ENCODE results near the gene CD79B. TPM values are rescaled to one million over a fixed set of nuclear protein-coding genes. Genes with fewer than 3 reads are reported as not detected.

The CD79B gene
- total RNA-seq, 1 donor from 2014 or later: 4.8 TPM

DNA sequence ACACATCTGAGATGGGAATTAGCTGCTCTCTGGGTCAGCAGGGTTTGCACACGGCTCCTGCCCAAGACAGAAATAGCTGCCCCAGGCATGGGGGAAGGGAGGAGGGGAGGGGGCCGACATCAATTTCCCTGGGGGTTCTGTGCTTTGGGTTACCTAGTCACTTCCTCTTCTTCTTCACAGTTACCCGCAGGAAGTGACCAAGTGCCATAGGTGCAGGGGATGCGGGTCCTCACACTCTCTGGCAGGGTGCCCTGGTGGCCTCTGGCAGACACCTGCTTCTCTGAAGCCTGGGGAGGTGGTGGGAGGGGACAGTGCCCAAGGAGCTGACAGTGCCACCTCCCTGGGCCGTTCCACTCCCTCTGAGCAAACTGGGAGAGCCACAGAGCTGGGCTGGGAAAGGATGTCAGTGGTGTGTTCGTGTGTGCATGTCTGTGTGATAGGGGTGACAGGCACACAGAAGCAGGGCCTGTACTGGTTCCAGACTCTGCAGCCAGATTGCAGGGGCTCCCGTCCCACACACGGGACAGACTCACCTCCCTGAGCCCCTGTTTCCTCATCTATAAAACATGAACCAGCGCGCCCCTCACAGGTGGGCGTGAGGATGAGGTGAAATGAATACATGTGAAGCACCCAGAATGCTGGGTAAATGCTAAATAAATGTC lies 22.4 kb upstream of the CD79B start:
- peak; percentile 76 for DNase-seq (ENCODE audit: low read depth)

DNA sequence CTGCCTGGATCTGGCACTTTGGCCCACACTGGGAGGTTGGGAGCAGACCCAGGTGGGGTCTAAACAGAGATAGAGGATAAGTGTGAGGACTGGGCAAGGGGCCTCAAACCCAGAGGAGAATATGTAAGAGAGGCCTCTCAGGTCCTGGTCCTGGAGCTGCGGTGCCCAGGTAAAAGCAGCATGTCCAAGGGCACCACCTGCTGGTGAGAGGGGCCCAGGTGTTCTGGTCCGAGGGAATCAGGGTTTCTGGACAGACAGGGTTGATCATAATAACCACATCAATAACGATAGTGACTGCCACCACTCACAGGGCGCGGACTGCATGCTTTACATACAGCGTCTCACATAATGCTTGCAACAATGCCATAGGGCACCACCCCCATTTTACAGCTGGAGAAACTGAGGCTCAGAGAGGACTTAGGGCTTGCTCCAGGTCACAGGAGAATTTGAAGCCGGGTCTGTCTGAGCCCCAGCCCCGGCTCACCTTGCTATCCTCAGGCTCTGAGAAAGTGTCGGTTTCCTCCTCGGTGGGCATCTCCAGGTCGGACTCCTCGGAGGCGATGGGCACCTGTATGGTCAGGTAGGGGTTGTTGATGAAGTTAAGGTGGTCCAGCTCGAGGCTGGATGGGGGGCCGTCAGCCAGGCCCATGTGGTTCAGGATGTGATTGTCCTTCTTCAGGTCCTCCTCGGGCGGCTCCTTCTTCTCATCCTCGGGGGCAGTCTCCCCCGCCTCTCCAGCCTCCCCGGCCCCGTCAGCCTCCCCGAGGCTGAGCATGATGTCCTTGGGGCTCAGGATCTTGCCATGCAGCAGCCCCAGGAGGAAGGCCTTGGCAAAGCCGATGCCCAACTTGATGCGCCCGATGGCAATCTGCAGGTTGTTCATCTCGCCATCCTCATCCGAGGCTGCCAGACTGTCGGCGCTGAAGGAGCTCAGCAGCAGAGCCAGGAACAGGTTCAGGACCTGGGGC lies 19.1 kb upstream of the CD79B start:
- DNase-seq (ENCODE audit: low read depth): no peak

DNA sequence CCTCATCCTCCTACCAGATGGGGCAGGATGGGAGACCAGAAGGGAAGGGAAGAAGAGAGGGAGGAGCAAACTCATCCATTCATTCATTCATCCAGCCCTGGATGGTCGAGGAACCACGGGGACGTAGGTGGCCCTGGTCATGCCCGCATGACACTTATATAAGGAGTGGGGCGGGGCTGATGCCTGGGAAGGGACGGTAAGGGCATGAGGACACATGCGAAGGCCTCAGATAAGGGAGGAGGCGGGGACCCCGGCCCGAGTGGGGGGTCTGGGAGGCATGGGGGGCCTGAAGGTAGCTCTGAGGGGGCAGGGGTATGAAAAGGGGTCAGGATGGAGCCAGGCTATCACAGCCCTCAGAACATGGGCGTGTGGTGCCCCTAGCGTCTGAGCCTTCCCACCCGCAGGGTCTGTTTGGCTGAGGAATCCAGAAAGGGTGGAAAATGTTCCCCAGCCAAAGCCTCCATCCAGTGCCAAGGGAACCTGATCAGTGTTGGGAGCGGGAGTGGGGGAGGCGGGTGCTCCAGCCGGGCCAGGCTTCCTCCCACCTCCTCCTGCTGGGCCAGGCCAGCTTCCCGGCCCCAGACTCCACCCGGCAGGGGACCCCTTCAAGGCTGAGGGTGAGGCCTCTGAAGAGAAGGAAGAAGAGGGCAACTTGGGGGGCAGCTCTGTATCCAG lies 17.6 kb upstream of the CD79B start:
- peak; percentile 18 for DNase-seq (ENCODE audit: low read depth)

DNA sequence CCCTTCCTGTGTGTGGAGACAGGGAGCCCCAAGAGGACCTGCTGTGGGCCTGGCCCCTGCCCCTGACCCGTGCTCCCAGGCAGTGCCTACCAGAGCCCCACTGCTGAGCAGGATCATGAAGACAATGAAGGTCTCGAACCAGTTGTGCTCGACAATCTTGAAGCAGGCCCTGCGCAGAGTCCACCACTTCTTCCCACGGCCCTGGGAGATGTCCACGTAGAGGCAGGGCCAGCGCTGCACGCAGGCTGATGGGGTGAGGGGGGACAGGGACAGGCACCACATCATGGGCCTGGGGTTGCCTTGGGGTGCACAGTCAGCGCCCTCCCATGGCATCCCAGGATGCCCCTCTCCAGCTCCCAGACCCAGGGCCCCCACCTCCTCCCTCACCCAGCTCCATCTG lies 16.4 kb upstream of the CD79B start:
- DNase-seq (ENCODE audit: low read depth): no peak

DNA sequence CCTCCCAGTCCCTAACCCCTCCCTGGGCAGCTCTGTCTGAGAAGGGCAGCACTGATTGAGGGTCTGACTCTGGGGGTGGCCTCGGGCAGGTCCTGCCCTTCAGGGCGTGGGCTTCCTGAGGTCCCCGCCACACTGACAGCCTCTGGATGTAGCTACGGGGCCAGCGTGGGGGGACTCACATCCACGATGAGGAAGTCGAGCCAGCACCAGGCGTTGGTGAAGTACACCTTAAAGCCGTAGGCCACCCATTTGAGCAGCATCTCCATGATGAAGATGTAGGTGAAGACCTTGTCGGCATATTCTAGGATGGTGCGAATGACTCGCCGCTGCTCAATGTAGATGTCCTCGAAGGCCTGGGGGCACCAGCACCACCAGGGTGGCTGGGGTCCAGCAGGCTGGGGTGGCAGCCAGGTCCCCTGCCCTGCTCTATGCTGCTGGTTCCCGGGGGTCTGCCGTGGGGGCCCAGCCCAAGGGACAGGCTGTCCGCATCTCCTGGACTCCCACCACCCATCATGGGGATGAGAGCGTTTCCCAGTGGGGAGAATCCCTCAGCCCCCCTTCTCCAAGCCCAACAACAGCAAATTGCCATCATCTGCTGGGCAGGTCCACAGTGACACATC lies 15.7 kb upstream of the CD79B start:
- DNase-seq (ENCODE audit: low read depth): no peak

DNA sequence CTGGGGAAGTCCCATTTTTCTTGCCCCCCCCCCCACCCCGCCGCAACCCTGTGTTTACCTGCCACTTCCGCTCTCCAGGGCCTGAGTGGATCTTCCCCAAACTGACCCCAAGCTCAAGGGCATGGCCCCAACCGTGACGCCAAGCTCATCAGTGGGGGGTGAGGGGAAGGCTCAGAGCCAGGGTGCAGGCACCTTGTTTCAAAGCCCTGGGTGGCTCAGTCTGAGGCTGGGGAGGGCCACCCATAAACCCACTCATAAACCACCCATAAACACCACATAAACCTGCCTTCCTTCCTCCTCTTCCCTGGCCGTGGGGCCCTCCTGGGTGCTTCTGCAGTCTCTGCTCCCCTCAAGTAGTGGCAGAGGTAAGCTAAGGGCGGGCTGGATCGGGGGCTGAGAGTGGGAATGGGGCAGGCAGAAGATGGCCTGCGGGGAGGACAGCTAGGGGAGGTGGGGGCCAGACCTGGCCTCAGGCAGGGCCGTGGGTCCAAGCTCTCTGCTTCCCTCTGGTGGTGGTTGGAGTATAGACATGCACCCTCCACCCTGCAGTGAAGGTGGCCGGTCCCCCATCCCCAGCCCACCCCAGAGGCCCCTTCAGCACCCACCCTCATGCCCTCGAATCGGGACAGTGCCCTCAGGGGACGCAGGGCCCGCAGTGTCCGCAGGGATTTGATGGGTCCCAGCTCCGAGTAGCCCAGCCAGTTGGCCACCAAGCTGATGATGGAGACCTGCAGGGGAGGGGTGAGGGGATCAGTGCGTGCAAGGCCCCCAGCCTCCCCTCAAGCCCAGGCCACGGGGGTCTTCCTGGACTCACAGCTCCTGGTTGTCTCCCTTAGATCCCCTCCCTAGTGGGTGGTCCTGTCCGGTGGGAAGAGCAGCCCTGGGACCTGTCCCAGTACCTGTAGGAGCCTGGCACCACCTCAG lies 14.6 kb upstream of the CD79B start:
- peak; percentile 43 for DNase-seq (ENCODE audit: low read depth)

DNA sequence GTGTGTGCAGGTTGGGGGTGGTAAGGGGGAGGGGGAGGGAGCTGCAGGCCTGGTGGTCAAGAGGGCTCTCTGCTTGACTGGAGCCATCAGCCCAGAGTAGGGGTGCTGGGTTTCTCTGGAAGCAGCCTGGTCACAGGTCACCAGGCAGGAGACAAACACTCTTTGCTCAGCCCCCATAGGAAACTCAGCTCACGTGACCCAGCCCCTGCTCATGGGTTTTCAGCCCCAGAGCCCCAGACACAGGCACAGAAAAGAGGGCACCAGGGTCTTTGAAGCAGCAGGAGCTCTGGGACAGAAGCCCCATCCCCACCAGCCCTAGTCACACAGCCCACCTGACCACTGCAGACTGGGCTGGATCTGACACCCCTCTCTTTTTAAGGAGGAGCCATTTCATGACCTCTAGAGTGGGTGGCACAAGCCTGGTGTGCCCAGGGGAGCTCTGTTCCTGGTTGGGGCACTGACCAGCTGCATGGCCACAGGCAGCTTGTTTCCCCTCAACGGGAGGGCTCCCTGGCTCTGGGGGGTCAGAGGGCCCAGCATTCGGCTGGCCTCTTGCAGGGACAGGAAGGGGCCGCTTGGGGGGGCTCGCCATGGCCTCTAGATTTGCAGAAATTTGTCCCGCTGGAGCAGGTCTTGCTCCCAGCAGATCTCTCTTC lies 13.8 kb upstream of the CD79B start:
- no peak for DNase-seq (ENCODE audit: low read depth)

DNA sequence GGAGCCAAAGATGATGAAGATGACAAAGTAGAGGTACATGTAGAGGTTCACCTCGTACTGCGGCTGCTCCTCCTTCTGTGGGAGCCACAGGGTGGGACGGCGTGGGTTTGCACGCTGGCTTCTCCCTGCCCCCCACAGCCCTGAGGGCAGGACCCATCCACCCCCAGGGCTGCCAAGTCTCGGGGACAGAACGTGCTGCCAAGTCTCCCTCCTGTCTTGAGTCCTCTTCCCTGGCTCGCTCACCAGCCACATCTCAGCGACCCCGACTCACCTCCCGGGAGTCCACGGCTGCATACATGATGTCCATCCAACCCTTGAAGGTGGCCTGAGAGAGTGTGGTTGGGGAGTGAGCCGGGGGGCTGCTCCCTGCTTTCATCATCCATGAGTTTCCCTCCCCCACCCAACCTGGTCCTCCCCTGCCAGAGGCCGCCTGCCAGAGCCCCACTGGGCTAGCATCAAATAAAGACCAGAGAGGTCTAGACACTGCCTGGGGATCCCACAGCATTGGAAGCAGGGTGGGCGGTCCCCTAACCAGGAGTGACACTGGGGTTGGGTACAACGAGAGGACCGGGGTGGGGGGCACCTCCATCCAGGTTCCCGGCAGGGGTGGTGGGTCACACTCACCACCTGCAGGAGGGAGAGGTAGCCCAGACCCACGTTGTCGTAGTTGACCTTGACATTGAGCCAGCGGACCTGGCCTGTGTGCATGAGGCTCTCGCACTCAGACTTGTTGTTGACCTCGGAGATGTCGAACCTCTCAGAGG lies 12.8 kb upstream of the CD79B start:
- DNase-seq (ENCODE audit: low read depth): no peak

DNA sequence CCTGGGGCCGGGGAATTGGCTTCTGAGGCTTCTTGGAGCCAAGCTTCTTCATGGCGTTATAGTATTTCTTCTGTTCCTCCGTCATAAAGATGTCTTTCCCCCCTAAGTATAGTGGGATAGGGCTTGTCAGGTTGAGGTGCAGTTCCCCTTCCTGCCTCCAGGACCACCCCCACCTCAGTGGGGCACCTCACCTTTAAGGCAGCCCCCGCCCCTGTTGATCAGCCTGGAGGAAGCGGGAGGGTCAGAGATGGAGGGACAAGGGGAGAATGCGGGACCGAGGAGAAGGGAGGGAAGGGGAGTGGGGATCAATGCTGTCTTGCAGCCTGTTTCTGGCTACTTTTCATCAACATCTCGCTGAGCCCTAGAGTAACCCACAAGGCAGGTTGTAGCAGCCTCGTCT lies 11.6 kb upstream of the CD79B start:
- no peak for DNase-seq (ENCODE audit: low read depth)

DNA sequence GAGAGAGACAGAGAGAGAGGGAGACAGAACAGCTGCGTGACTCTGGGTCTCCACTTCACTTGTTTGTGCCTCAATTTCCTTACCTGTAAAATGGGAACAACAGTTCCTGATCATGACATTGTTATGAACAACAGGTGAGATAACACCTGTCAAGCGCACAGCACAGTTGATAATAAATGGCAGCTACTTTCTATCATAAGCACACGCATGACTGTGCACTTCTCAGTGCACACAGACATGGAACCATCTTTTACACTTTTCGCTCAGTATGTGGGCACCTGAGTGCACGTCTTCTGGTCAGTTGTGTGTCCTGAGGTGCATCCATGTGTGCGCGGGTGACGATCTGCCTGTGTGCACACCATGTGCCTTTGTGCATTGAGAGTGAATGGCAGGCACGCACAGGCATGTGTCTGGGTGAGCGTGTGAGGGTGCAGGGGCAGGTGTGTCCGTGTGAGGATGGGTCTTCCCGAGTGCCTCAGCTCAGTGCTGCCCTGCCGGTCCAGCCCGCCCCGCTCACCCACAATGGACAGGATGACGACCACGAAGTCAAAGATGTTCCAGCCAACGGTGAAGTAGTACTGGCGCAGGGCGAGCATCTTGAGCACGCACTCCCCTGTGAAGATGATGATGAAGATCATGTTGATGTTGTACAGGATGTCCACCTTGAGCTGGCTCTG lies 10.3 kb upstream of the CD79B start:
- DNase-seq (ENCODE audit: low read depth): no peak

DNA sequence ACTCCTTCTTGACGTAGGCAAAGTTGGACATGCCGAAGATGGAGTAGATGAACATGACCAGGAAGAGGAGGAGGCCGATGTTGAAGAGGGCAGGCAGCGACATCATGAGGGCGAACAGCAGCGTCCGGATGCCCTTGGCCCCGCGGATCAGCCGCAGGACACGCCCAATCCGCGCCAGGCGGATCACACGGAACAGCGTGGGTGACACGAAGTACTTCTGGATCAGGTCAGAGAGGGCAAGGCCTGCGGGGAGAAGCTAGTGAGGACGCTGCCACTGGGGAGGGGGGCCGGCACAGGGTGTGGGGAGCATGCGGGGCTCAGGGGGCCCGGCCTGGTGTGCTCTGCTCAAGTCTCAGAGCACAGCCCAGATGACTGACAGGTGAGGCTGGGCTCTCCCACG lies 9.6 kb upstream of the CD79B start:
- DNase-seq (ENCODE audit: low read depth): no peak

DNA sequence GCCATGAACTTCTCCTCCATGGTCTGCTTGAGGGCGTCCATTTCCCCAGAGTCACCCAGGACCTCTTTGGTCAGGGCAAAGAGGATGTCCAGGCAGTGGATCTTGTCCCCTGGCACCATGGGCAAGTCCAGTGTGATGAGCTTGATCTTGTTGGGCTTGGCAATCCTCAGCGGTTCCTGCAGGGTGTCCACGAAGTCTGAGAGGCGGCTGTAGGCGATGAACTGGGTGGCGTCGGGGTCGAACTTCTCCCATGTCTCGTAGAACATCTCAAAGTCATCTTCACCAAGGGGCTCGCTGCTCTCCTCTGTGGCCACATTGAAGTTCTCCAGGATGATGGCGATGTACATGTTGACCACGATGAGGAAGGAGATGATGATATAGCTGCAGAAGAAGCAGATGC lies 9.0 kb upstream of the CD79B start:
- DNase-seq (ENCODE audit: low read depth): no peak

DNA sequence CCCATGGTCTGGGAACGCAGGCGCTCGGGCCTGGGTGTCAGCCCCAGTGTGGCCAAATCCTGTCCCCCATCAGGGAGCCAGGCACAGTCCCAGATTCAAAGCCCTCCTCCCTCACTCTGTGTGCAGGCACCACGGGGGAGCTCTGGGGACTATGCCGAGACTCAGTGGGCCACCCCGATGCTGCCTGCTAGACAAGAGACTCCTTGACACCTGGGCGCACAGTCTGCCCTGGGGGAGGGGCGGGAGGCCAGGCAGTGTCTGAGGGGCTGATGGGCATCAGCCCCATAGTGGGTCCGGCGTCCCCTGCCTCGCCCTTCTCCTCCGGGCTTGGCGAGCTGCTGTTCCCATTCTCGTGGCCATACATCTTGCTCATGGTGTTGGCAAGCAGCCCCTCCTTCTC lies 8.5 kb upstream of the CD79B start:
- no peak for DNase-seq (ENCODE audit: low read depth)

DNA sequence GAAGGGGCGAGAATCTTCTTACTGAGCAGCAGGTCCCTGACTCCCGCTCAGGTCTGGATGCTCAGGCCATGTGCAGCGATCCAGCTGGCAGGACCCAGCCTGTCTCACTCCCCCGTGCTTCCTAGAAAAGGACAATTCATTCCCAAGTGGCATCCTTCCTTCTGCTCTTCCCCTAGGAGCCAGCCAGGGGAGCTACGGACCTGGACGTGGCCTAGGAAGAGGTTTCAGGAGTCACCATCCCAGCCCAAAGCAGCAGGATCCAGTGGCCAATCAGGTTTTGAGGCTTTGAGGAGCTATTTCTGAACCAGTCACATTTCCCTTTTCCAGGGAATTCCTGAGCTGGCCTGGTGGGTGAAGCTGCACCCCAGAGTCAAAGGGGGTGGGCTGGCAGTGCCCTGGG lies 7.8 kb upstream of the CD79B start:
- no peak for DNase-seq (ENCODE audit: low read depth)

DNA sequence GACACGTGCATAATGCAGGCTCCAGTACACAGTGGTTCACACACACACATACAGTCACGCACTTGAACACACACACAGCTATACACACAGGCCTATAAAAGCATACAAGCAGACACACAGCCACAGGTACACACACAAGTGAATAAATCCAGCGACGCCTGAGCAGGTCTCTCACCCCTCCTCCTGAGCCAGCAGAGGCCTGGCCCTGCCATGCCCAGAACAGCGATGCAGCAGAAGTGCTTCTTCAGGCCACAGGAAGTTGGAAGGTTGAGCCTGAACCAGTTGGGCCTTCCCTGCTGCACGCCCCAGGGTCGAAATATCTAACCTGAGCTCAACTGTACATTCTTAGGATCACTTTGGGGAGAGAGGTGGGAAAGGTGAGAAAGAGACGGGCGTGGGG lies 7.3 kb upstream of the CD79B start:
- no peak for DNase-seq (ENCODE audit: low read depth)

DNA sequence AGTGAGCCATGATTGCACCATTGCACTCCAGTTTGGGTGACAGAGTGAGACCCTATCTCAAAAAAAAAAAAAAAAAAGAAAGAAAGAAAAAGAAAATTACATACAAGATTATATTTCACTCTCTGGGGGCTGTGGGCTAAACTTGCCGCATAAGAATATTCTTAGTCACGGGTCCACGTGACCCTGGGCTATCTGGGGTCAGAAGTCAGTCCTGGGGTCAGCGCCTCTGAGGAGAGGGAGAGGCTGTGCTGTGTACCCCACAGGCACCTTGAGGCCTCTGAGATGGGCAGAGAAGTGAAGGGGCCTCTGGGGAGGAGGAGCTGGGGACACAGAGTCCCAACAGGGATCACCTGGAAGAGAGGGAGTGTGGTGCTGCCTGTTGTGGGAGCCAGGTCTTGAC lies 5.8 kb upstream of the CD79B start:
- DNase-seq (ENCODE audit: low read depth): no peak

DNA sequence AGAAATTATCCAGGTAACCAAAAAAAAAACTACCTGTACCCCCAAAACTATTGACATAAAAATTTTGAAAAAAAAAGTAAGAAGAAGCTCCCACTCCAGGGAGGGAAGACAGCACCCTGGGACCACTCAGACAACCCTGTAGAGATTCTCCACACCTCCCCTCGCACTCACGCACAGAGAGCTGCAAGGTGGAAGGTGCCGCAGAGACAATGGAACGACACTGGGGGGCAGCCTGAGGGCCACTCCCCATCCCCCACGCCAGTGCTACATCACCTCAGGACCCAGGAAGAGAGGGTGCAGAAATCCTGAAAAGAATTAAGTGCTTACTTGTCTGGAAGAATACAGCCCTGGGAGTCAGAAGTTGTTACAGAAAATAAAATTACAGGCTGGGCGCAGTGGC lies 5.2 kb upstream of the CD79B start:
- DNase-seq (ENCODE audit: low read depth): no peak

DNA sequence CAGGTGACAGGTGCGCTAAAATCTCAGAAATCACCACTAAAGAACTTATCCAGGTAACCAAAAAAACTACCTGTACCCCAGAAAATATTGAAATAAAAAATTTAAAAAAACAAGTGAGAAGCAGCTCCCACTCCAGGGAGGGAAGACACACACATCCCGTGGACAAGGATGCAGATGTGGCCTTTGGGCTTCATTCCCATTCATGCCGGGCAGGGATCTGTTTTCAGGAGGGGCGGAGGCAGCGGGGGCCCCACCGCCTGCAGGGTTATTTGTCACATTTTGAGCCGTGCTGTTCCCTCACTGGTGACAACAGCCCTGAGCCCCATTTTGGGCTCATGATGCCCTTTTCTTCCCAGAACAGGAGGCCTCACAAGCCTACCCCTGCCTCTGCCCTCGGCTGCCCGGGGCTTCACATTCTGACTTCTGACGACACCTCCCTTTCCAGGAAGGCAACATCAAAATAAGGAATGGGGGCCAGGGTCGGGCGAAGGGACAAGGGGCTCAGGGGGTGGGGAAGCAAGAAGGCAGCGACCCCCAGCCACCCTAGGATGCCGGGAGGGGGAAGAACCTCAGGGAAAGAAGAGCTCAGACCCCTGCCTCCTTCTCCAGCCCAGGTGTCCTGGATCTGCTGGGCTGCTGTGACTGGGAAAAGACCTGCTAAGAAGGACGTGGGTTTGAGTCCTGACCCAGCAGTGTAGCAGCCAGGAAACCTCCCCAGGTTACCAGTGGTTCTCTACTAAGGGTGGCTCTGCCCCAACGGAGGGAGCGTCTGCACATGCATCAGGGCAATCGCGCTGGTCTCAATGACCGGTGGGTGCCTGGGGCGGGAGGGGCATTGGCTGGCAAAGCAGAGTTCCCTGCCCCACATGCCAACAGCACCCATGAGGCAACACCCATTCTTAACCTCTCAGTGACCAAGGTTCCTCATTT lies 2.3 kb upstream of the CD79B start:
- no peak for DNase-seq (ENCODE audit: low read depth)

Data from myocyte (in vitro differentiated cells).